Memory B cell (primary cell): Measurements from ENCODE around the gene AGBL4.
"Not testable (repeated sequence)": the region's sequence is repeated elsewhere in the genome, so short reads cannot be mapped to it uniquely, and the experiment has no call there.

Experiments used
- ATAC-seq: fragments of 150-1000 bp; cut with Tn5 transposase; 2 replicates; pipeline ENCODE4 v1.10.0; 2021; ENCODE audit warnings: low read depth, mild to moderate bottlenecking, moderate library complexity
- DNase-seq, 2 donors: peaks; one replicate each; pipeline ENCODE4 v3.0.0; 2022; ENCODE audit warnings: low spot score in 2 of 2
- H3K27ac Mint-ChIP-seq: one replicate; pipeline ENCODE4 v1.8.0; 2022; ENCODE audit warnings: mild to moderate bottlenecking, moderate library complexity, mixed read lengths
- H3K27me3 Mint-ChIP-seq: one replicate; pipeline ENCODE4 v1.8.0; 2022; ENCODE audit warnings: mixed read lengths
- H3K36me3 Mint-ChIP-seq: one replicate; pipeline ENCODE4 v1.8.0; 2022; ENCODE audit warnings: mild to moderate bottlenecking, mixed read lengths
- H3K4me1 Mint-ChIP-seq: one replicate; pipeline ENCODE4 v1.8.0; 2022; ENCODE audit warnings: mixed read lengths
- H3K4me3 Mint-ChIP-seq: one replicate; pipeline ENCODE4 v1.8.0; 2022; ENCODE audit warnings: mild to moderate bottlenecking, moderate library complexity, mixed read lengths
- H3K9me3 Mint-ChIP-seq: one replicate; pipeline ENCODE4 v1.8.0; 2022; ENCODE audit warnings: mixed read lengths

AGBL4 gene

DNA sequence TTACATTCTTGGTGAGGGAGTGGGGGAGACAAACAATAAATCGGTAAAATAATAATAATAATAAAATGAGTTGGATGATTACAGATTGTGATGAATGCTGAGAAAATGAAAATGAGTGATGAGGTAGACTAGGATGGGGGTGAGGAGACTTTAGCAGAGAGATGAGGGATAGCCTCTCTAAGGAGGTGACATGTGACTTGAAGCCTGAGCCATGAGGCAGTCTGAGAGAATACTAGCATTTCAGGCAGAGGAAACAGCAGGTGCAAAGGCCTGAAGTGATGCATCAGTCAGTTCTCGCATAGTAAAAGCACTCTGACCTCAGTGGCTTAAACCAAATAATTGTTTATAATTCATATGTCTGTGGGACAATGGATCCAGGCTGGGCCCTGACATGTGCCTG is 181.2 kb downstream of the AGBL4 start:
- H3K36me3 Mint-ChIP-seq = no peaks in the 10 kb centered on the region
- no peaks in the 10 kb centered on the region for H3K4me1 Mint-ChIP-seq
- no peak overlapping the region for H3K4me3 Mint-ChIP-seq
- peaks cover 13% of the 10 kb centered on the region for H3K9me3 Mint-ChIP-seq
- DNase-seq (no peak), ATAC-seq (no peak)
- H3K27ac Mint-ChIP-seq = no peak overlapping the region
- peaks cover 3% of the 10 kb centered on the region for H3K27me3 Mint-ChIP-seq

- Mint-ChIP-seq H3K9me3 (peaks cover 13% of the 10 kb centered on the region), H3K4me1 (no peaks in the 10 kb centered on the region), H3K27ac (no peak overlapping the region), H3K4me3 (no peak overlapping the region), H3K27me3 (peaks cover 3% of the 10 kb centered on the region), H3K36me3 (no peaks in the 10 kb centered on the region)
- no peak for ATAC-seq
- no peak for DNase-seq
Observed at GRCh38 chr1:49841767-49842166, 182.0 kb downstream of the AGBL4 start.

DNA sequence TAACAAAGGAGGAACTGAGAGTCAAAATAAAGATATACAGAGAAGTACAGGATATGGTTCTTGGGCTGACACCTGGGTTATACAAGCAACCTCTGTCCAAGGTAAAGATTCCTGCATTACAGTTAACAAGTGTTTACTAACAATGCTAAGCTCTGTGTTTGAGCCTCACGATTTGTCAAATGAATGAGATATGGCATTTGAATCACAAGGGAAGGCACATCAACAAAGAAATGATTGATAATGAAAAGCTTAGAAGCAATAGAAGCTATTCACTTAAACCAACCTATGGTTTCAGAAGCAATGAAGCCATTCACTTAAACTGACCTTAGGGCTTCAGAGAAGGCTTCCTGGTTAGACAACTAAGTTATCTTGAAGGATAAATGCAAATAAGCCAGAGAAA is 199.5 kb downstream of the AGBL4 start:
- H3K9me3 Mint-ChIP-seq = peaks cover 9% of the 10 kb centered on the region
- no peak overlapping the region for H3K27ac Mint-ChIP-seq
- no peaks in the 10 kb centered on the region for H3K36me3 Mint-ChIP-seq
- no peak for ATAC-seq
- no peak overlapping the region for H3K4me3 Mint-ChIP-seq
- no peaks in the 10 kb centered on the region for H3K4me1 Mint-ChIP-seq
- DNase-seq = no peak
- H3K27me3 Mint-ChIP-seq = no peaks in the 10 kb centered on the region

DNA sequence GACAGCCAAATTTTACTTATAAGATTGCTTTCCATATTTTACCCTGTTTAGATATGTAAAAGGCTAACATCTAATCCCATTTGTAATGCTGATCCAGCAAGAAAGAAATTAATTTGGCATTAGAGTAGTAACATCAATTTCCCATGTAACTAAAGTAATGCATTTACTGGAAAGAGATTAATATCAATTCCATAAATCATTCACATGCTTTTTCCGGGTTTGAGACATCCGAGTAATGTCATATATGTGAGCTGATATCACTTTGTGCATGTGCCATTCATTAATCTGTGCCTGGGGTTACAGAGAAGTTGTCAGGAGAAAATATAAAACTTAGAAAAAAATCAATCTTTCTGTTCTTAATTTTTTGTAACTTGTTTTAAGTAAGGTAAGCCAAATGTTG is 206.1 kb downstream of the AGBL4 start:
- no peak for ATAC-seq
- no peak for DNase-seq
- H3K9me3 Mint-ChIP-seq = peaks cover 2% of the 10 kb centered on the region
- H3K4me3 Mint-ChIP-seq = no peak overlapping the region
- no peaks in the 10 kb centered on the region for H3K27me3 Mint-ChIP-seq
- H3K27ac Mint-ChIP-seq = no peak overlapping the region
- H3K4me1 Mint-ChIP-seq = no peaks in the 10 kb centered on the region
- H3K36me3 Mint-ChIP-seq = no peaks in the 10 kb centered on the region

DNA sequence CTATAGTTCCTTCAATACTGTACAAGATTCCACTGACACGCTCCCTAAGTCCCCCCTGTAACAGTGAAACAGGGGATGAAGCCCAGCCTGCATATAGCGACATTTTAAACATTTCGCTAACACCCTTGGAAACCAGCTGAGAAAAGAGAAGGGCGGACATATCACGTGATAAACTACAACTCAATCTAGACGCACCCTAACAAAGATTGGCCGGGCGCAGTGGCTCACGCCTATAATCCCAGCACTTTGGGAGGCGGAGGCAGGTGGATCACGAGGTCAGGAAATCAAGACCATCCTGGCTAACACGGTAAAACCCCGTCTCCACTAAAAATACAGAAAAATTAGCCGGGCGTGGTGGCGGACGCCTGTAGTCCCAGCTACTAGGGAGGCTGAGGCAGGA is 236.7 kb downstream of the AGBL4 start:
- not testable (repeated sequence) for ATAC-seq, DNase-seq, H3K4me1 Mint-ChIP-seq, H3K27ac Mint-ChIP-seq, H3K4me3 Mint-ChIP-seq, H3K36me3 Mint-ChIP-seq, H3K27me3 Mint-ChIP-seq, H3K9me3 Mint-ChIP-seq

GRCh38 chr1:49765034-49765433 is 258.7 kb downstream of the AGBL4 start:
- no peak overlapping the region for H3K4me3 Mint-ChIP-seq
- no peaks in the 10 kb centered on the region for H3K27me3 Mint-ChIP-seq
- no peak for ATAC-seq
- peaks cover 12% of the 10 kb centered on the region for H3K9me3 Mint-ChIP-seq
- no peak for DNase-seq
- H3K27ac Mint-ChIP-seq = no peak overlapping the region
- H3K36me3 Mint-ChIP-seq = no peaks in the 10 kb centered on the region
- H3K4me1 Mint-ChIP-seq = no peaks in the 10 kb centered on the region

GRCh38 chr1:49738118-49738517 is 285.6 kb downstream of the AGBL4 start:
- not testable (repeated sequence) for H3K27me3 Mint-ChIP-seq, H3K27ac Mint-ChIP-seq, ATAC-seq

GRCh38 chr1:49728377-49728776 is 295.4 kb downstream of the AGBL4 start:
- H3K27ac Mint-ChIP-seq = no peak overlapping the region
- H3K36me3 Mint-ChIP-seq = no peaks in the 10 kb centered on the region
- DNase-seq (no peak), ATAC-seq (no peak)
- peaks cover 4% of the 10 kb centered on the region for H3K27me3 Mint-ChIP-seq
- no peaks in the 10 kb centered on the region for H3K4me1 Mint-ChIP-seq
- H3K4me3 Mint-ChIP-seq = no peak overlapping the region
- H3K9me3 Mint-ChIP-seq = peaks cover 8% of the 10 kb centered on the region

More at GRCh38 chr1:49738118-49738517, 285.6 kb downstream of the AGBL4 start:
- DNase-seq, H3K36me3 Mint-ChIP-seq, H3K4me1 Mint-ChIP-seq, H3K4me3 Mint-ChIP-seq: not testable (repeated sequence)
- peaks cover 22% of the 10 kb centered on the region for H3K9me3 Mint-ChIP-seq

- Mint-ChIP-seq H3K9me3 (peaks cover 2% of the 10 kb centered on the region), H3K27ac (no peak overlapping the region), H3K4me1 (no peaks in the 10 kb centered on the region), H3K4me3 (no peak overlapping the region), H3K27me3 (peaks cover 4% of the 10 kb centered on the region), H3K36me3 (no peaks in the 10 kb centered on the region)
- ATAC-seq (no peak), DNase-seq (no peak)
Observed at GRCh38 chr1:49723662-49724061, 300.1 kb downstream of the AGBL4 start.

DNA sequence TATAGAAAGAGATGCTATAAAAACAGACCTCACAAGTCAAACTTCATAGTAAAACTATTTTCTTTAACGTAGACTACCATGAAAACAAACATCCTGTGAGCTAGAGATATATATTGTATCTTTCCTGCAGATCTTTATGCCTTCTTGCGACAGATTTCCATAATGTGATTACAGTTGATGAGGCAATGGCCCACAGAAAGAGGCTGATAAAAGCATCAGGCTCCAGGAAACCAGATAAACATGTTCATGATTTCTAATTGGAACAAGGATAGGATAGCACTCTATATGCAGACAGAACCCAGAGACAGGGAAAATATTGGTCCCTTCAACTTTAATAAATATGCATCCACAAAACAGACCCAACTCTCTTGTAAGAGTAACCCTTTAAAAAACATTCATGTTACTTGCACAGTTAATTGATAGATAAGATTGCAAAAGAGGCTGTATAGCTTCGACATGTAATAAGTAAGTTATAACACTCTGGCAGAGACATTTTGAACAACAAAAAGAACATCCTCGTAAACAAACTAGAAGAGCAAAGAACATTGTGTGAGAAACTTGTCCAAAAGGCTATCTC is 329.4 kb downstream of the AGBL4 start:
- H3K36me3 Mint-ChIP-seq = no peaks in the 10 kb centered on the region
- no peak for ATAC-seq
- DNase-seq = no peak
- H3K4me3 Mint-ChIP-seq = no peak overlapping the region
- no peak overlapping the region for H3K27ac Mint-ChIP-seq
- H3K9me3 Mint-ChIP-seq = no peaks in the 10 kb centered on the region
- H3K27me3 Mint-ChIP-seq = no peaks in the 10 kb centered on the region
- no peaks in the 10 kb centered on the region for H3K4me1 Mint-ChIP-seq

- H3K9me3 Mint-ChIP-seq = peaks cover 6% of the 10 kb centered on the region
- H3K27me3 Mint-ChIP-seq = no peaks in the 10 kb centered on the region
- no peak overlapping the region for H3K4me3 Mint-ChIP-seq
- H3K36me3 Mint-ChIP-seq = no peaks in the 10 kb centered on the region
- no peaks in the 10 kb centered on the region for H3K4me1 Mint-ChIP-seq
- no peak for DNase-seq
- H3K27ac Mint-ChIP-seq = no peak overlapping the region
- no peak for ATAC-seq
Observed at GRCh38 chr1:49686107-49686506, 337.6 kb downstream of the AGBL4 start.

DNA sequence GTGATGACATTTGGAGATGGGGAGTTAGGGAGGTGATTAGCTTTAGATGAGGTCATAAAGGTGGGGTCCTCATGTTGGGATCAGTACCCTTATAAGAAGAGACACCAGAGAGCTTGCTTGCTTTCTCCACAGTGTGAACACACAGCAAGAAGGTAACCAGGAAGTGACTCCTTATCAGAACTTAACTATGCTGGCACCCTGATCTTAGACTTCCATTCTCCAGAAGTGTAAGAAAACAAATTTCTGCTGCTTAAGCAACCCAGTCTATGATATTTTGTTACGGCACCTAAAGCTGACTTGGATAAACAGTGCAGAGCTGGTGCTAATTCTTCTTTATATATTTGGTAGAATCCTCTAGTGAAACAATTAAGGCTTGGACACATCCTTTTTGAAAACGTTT is 346.0 kb downstream of the AGBL4 start:
- Mint-ChIP-seq H3K9me3 (peaks cover 7% of the 10 kb centered on the region), H3K4me1 (no peaks in the 10 kb centered on the region), H3K27me3 (no peaks in the 10 kb centered on the region), H3K27ac (no peak overlapping the region), H3K36me3 (no peaks in the 10 kb centered on the region), H3K4me3 (no peak overlapping the region)
- ATAC-seq = no peak
- DNase-seq = no peak

- Mint-ChIP-seq H3K9me3 (peaks cover 6% of the 10 kb centered on the region), H3K27ac (no peak overlapping the region), H3K4me1 (no peaks in the 10 kb centered on the region), H3K4me3 (no peak overlapping the region), H3K27me3 (no peaks in the 10 kb centered on the region), H3K36me3 (no peaks in the 10 kb centered on the region)
- DNase-seq (no peak), ATAC-seq (no peak)
Observed at GRCh38 chr1:49651136-49651535, 372.6 kb downstream of the AGBL4 start.

- Mint-ChIP-seq H3K9me3 (peaks cover 2% of the 10 kb centered on the region), H3K36me3 (no peaks in the 10 kb centered on the region), H3K27me3 (no peaks in the 10 kb centered on the region), H3K27ac (no peak overlapping the region), H3K4me1 (no peaks in the 10 kb centered on the region), H3K4me3 (no peak overlapping the region)
- ATAC-seq (no peak), DNase-seq (no peak)
Observed at GRCh38 chr1:49630156-49630555, 393.6 kb downstream of the AGBL4 start.

DNA sequence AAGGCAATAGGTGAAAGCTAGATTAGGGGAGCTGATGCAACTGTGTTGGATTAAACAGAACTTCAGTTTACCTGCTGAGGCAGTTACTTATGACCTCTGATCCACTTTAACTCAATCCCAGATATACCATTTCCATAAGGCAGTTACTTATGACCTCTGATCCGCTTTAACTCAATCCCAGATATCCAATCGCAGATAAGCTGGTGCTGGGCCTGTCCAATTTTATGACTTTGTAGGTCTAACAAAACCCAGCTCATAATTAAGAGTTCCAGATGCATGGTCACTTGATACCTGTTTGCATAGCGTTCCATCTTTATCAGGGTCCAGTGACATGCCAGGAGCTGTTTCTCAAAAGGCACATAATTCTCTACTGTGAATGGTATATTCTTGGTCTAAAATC is 396.0 kb downstream of the AGBL4 start:
- ATAC-seq (no peak), DNase-seq (no peak)
- Mint-ChIP-seq H3K4me1 (no peaks in the 10 kb centered on the region), H3K27me3 (no peaks in the 10 kb centered on the region), H3K36me3 (no peaks in the 10 kb centered on the region), H3K9me3 (no peaks in the 10 kb centered on the region), H3K27ac (no peak overlapping the region), H3K4me3 (no peak overlapping the region)
